Common myeloid progenitor, CD34-positive (primary cell): ENCODE data around the gene STX12.
"Not testable (repeated sequence)": the region's sequence is repeated elsewhere in the genome, so short reads cannot be mapped to it uniquely, and the experiment has no call there.

ENCODE experiments used
- CTCF ChIA-PET: fragments of 350-600 bp; sonication (Branson Sonifier 250); formaldehyde crosslinking; loops from one replicate; lab custom pipeline; 2021; ENCODE audit warnings: antibody characterized with exemption; lab: Charles Lee
- POLR2A ChIA-PET: fragments of 350-600 bp; sonication (Branson Sonifier 250); formaldehyde crosslinking; loops from one replicate; lab custom pipeline; 2021; ENCODE audit warnings: antibody characterized with exemption; lab: Charles Lee
- DNase-seq, 3 donors: peaks; one replicate each; pipeline versions ENCODE4 v3.0.0 to v3.0.0-alpha.2; 2013
- H3K27ac ChIP-seq, 2 experiments: 1 replicate in 1 of 2; 2 replicates in 1 of 2; pipeline ENCODE4 v1.7.0; 2013; ENCODE audit warnings: inconsistent platforms in 2 of 2, low read length in 2 of 2, mild to moderate bottlenecking in 2 of 2, low read depth in 1 of 2, moderate library complexity in 1 of 2; ENCODE audit not compliant: severe bottlenecking in 2 of 2, insufficient read depth in 1 of 2, poor library complexity in 1 of 2
- H3K27me3 ChIP-seq, 5 experiments: replicated peaks in 2 of 5; 1 replicate in 3 of 5; 2 replicates in 2 of 5; pipeline versions ENCODE4 v1.6.1 to v1.7.0; 2013; ENCODE audit warnings: low read length in 4 of 5, mild to moderate bottlenecking in 2 of 5, moderate library complexity in 2 of 5, inconsistent platforms in 1 of 5; ENCODE audit not compliant: insufficient read depth in 5 of 5, control insufficient read depth in 4 of 5
- H3K36me3 ChIP-seq, 4 experiments: 1 replicate in 2 of 4; 2 replicates in 2 of 4; pipeline versions ENCODE4 v1.6.1 to v1.7.0; 2013; ENCODE audit warnings: low read length in 3 of 4, control low read depth in 1 of 4, mild to moderate bottlenecking in 1 of 4; ENCODE audit not compliant: control insufficient read depth in 4 of 4, insufficient read depth in 4 of 4
- H3K4me1 ChIP-seq, 4 experiments: 1 replicate in 3 of 4; 2 replicates in 1 of 4; pipeline versions ENCODE4 v1.6.1 to v1.7.1; 2013; ENCODE audit warnings: low read length in 3 of 4, mild to moderate bottlenecking in 3 of 4, control low read depth in 1 of 4, inconsistent platforms in 1 of 4, moderate library complexity in 1 of 4; ENCODE audit not compliant: control insufficient read depth in 4 of 4, insufficient read depth in 4 of 4; ENCODE audit errors: control extremely low read depth in 1 of 4
- H3K4me3 ChIP-seq, 7 experiments: 1 replicate in 4 of 7; 2 replicates in 3 of 7; pipeline versions ENCODE4 v1.5.1 to v1.7.0; 2013; ENCODE audit warnings: mild to moderate bottlenecking in 7 of 7, low read length in 6 of 7, moderate library complexity in 6 of 7, inconsistent platforms in 2 of 7, low read depth in 2 of 7, control low read depth in 1 of 7; ENCODE audit not compliant: insufficient read depth in 4 of 7, control insufficient read depth in 1 of 7; ENCODE audit errors: extremely low read depth in 1 of 7
- H3K9me3 ChIP-seq, 5 experiments: 1 replicate in 4 of 5; 2 replicates in 1 of 5; pipeline versions ENCODE4 v1.6.1 to v1.7.1; 2013; ENCODE audit warnings: low read length in 4 of 5, mild to moderate bottlenecking in 2 of 5, inconsistent platforms in 1 of 5, low read depth in 1 of 5, moderate library complexity in 1 of 5; ENCODE audit not compliant: control insufficient read depth in 4 of 5, insufficient read depth in 2 of 5; ENCODE audit errors: control extremely low read depth in 1 of 5
- WGBS: methylation state at CpG from one replicate; pipeline ENCODE4 v1.1.5; 2013; ENCODE audit not compliant: insufficient coverage; 5-methylcytosine and 5-hydroxymethylcytosine counted together

STX12 gene

GRCh38 chr1:27784700-27785099, 11.7 kb downstream of the STX12 start:
- CTCF ChIA-PET, result interaction anchor here (1.4 to 1.9 kb wide), 2 partner anchors 11 to 12 kb away, joined by 3 to 5 read pairs; no protein-coding TSS in a partner anchor
- 100% methylated on average over 1 of the region's 1 CpG for WGBS
- no peaks in the 10 kb centered on the region for H3K9me3 ChIP-seq
- POLR2A ChIA-PET, result no interaction called here
- DNase-seq, result no peak
- peaks cover 0 to 4% (median 1%) of the 10 kb centered on the region in 4 experiments for H3K36me3 ChIP-seq
- no peak overlapping the region for H3K27ac ChIP-seq
- peaks cover 0 to 8% (median 5%) of the 10 kb centered on the region in 4 experiments for H3K4me1 ChIP-seq
- no peaks in the 10 kb centered on the region for H3K27me3 ChIP-seq
- no peak overlapping the region for H3K4me3 ChIP-seq

GRCh38 chr1:27785781-27786455, 12.9 kb downstream of the STX12 start:
- no peaks in the 10 kb centered on the region for H3K9me3 ChIP-seq
- peaks cover 0 to 8% (median 3%) of the 10 kb centered on the region in 4 experiments for H3K36me3 ChIP-seq
- ChIA-PET CTCF (interaction anchor here (1.4 to 1.9 kb wide), 2 partner anchors 11 to 12 kb away, joined by 3 to 5 read pairs; no protein-coding TSS in a partner anchor), POLR2A (no interaction called here)
- no peak overlapping the region for H3K27ac ChIP-seq
- peaks cover 0 to 13% (median 10%) of the 10 kb centered on the region in 4 experiments for H3K4me1 ChIP-seq
- H3K27me3 ChIP-seq, result no peaks in the 10 kb centered on the region
- H3K4me3 ChIP-seq, result no peak overlapping the region
- no peak for DNase-seq

GRCh38 chr1:27787895-27788294, 14.9 kb downstream of the STX12 start:
- Histone ChIP-seq H3K4me1 (peaks cover 0 to 13% (median 10%) of the 10 kb centered on the region in 4 experiments), H3K27me3 (no peaks in the 10 kb centered on the region), H3K4me3 (no peak overlapping the region), H3K9me3 (no peaks in the 10 kb centered on the region), H3K36me3 (peaks cover 2 to 11% (median 3%) of the 10 kb centered on the region in 4 experiments), H3K27ac (no peak overlapping the region)
- CTCF ChIA-PET, result interaction anchor here (0.7 kb wide), 1 partner anchor 175 kb away, joined by 4 read pairs; no protein-coding TSS in a partner anchor
- DNase-seq, result no peak
- POLR2A ChIA-PET, result no interaction called here

GRCh38 chr1:27789540-27790041, 16.6 kb downstream of the STX12 start:
- 25% methylated on average over 1 of the region's 4 CpGs for WGBS
- no peaks in the 10 kb centered on the region for H3K27me3 ChIP-seq
- peaks cover 4 to 27% (median 13%) of the 10 kb centered on the region in 4 experiments for H3K36me3 ChIP-seq
- no peaks in the 10 kb centered on the region for H3K9me3 ChIP-seq
- peak overlapping the region in 1 of 7 experiments; percentile 16 for H3K4me3 ChIP-seq
- peak overlapping the region; percentile 48 to 66 for H3K27ac ChIP-seq
- peak; percentile 58 to 80 (median 68) for DNase-seq
- peaks cover 0 to 13% (median 10%) of the 10 kb centered on the region in 4 experiments for H3K4me1 ChIP-seq
- POLR2A ChIA-PET, result no interaction called here
- CTCF ChIA-PET, result interaction anchor here (0.7 to 1.4 kb wide), 4 partner anchors 11 to 120 kb away, joined by 3 to 6 read pairs (median 4); no protein-coding TSS in a partner anchor

- H3K27me3 ChIP-seq, H3K9me3 ChIP-seq, H3K27ac ChIP-seq, H3K4me3 ChIP-seq, POLR2A ChIA-PET: not testable (repeated sequence)
- DNase-seq, result peak in 2 of 3 donors; percentile 17 to 19
- 100% methylated on average over 3 of the region's 3 CpGs for WGBS
- CTCF ChIA-PET, result interaction anchor here (1.4 kb wide), 2 partner anchors 13 to 121 kb away, joined by 4 to 6 read pairs; no protein-coding TSS in a partner anchor
- H3K36me3 ChIP-seq, result peaks cover 8 to 33% (median 16%) of the 10 kb centered on the region in 4 experiments
- peaks cover 0 to 13% (median 10%) of the 10 kb centered on the region in 4 experiments for H3K4me1 ChIP-seq
Measured at GRCh38 chr1:27790270-27790669, 17.3 kb downstream of the STX12 start.

- H3K27ac ChIP-seq, result no peak overlapping the region
- no peaks in the 10 kb centered on the region for H3K4me1 ChIP-seq
- ChIA-PET POLR2A (no interaction called here), CTCF (no interaction called here)
- no CpG with 5 or more reads among the region's 1 CpG for WGBS
- no peaks in the 10 kb centered on the region for H3K27me3 ChIP-seq
- no peaks in the 10 kb centered on the region for H3K9me3 ChIP-seq
- no peak for DNase-seq
- H3K36me3 ChIP-seq, result peaks cover 14 to 51% (median 35%) of the 10 kb centered on the region in 4 experiments
- H3K4me3 ChIP-seq, result no peak overlapping the region
Measured at GRCh38 chr1:27795601-27796000, 22.6 kb downstream of the STX12 start.

GRCh38 chr1:27804791-27805190, 31.8 kb downstream of the STX12 start:
- Histone ChIP-seq H3K9me3 (no peaks in the 10 kb centered on the region), H3K4me1 (no peaks in the 10 kb centered on the region), H3K4me3 (no peak overlapping the region), H3K27ac (no peak overlapping the region), H3K27me3 (no peaks in the 10 kb centered on the region), H3K36me3 (peaks cover 7 to 33% (median 21%) of the 10 kb centered on the region in 4 experiments)
- 95% methylated on average over 3 of the region's 5 CpGs for WGBS
- ChIA-PET CTCF (interaction anchor here (1.0 kb wide), 1 partner anchor 10 kb away, joined by 3 read pairs; no protein-coding TSS in a partner anchor), POLR2A (interaction anchor here (0.6 kb wide), 1 partner anchor 157 kb away, joined by 3 read pairs; no protein-coding TSS in a partner anchor)
- DNase-seq, result no peak
